Astrocyte (in vitro differentiated cells and primary cell): ENCODE results near the gene ITPRIP. TPM values are rescaled to one million over a fixed set of nuclear protein-coding genes. Genes with fewer than 3 reads are reported as not detected.
A peak's percentile ranks its signal among the peaks of the same experiment; 100 is the strongest.

Experiments
- DNase-seq: peaks from one replicate; pipeline ENCODE4 v3.0.0-alpha.2; 2010; ENCODE audit warnings: low read depth
- FAIRE-seq: peaks from 2 replicates; lab custom pipeline; 2011; peaks lifted over from hg19 to GRCh38; lab: Jason Lieb, UNC
- H2AFZ ChIP-seq: 2 replicates; pipeline ENCODE4 v1.6.0; 2012; ENCODE audit warnings: low read depth, low read length, inconsistent platforms
- H3K27ac ChIP-seq: 2 replicates; pipeline ENCODE4 v1.5.1; 2011; ENCODE audit warnings: low read depth, low read length, inconsistent platforms
- H3K27me3 ChIP-seq: 2 replicates; pipeline ENCODE4 v1.6.0; 2011; ENCODE audit warnings: low read length, inconsistent platforms; ENCODE audit not compliant: insufficient read depth
- H3K36me3 ChIP-seq: 2 replicates; pipeline ENCODE4 v1.5.1; 2011; ENCODE audit warnings: low read length, inconsistent platforms; ENCODE audit not compliant: insufficient read depth
- H3K4me1 ChIP-seq: 2 replicates; pipeline ENCODE4 v1.5.1; 2011; ENCODE audit warnings: low read length, inconsistent platforms; ENCODE audit not compliant: insufficient read depth
- H3K4me2 ChIP-seq: 2 replicates; pipeline ENCODE4 v1.6.0; 2012; ENCODE audit warnings: low read length, inconsistent platforms
- H3K4me3 ChIP-seq: 2 replicates; pipeline ENCODE4 v1.5.1; 2011; ENCODE audit warnings: low read depth, mild to moderate bottlenecking, low read length, inconsistent platforms; ENCODE audit not compliant: insufficient read depth
- H3K79me2 ChIP-seq: 2 replicates; pipeline ENCODE4 v1.6.0; 2012; ENCODE audit warnings: mild to moderate bottlenecking, low read length, inconsistent platforms; ENCODE audit not compliant: insufficient read depth
- H3K9ac ChIP-seq: 2 replicates; pipeline ENCODE4 v1.6.0; 2012; ENCODE audit warnings: mild to moderate bottlenecking, low read length, inconsistent platforms
- H3K9me3 ChIP-seq: 2 replicates; pipeline ENCODE4 v1.5.1; 2012; ENCODE audit warnings: low read depth, mild to moderate bottlenecking, low read length, inconsistent platforms; ENCODE audit not compliant: insufficient read depth
- H4K20me1 ChIP-seq: 2 replicates; pipeline ENCODE4 v1.6.0; 2012; ENCODE audit warnings: low read length, inconsistent platforms; ENCODE audit not compliant: insufficient read depth
- H3K27ac Mint-ChIP-seq: one replicate; pipeline ENCODE4 v1.8.0; 2021; ENCODE audit warnings: mild to moderate bottlenecking, mixed read lengths; ENCODE audit not compliant: unreplicated experiment
- H3K27me3 Mint-ChIP-seq: one replicate; pipeline ENCODE4 v1.8.0; 2021; ENCODE audit warnings: low read depth, mixed read lengths; ENCODE audit not compliant: unreplicated experiment
- H3K36me3 Mint-ChIP-seq: one replicate; pipeline ENCODE4 v1.8.0; 2021; ENCODE audit warnings: low read depth, mixed read lengths; ENCODE audit not compliant: unreplicated experiment
- H3K4me1 Mint-ChIP-seq: one replicate; pipeline ENCODE4 v1.8.0; 2021; ENCODE audit warnings: low read depth, mixed read lengths; ENCODE audit not compliant: unreplicated experiment
- H3K4me3 Mint-ChIP-seq: one replicate; pipeline ENCODE4 v1.8.0; 2021; ENCODE audit warnings: mild to moderate bottlenecking, moderate library complexity, mixed read lengths; ENCODE audit not compliant: unreplicated experiment
- H3K9me3 Mint-ChIP-seq: one replicate; pipeline ENCODE4 v1.8.0; 2021; ENCODE audit warnings: mild to moderate bottlenecking, mixed read lengths; ENCODE audit not compliant: unreplicated experiment
- EZH2 ChIP-seq: IDR thresholded peaks from 2 replicates; pipeline ENCODE4 v1.6.1; 2012; ENCODE audit warnings: mild to moderate bottlenecking, low read length, inconsistent platforms; ENCODE audit not compliant: insufficient read depth
- total RNA-seq: library from RNA; stranded (reverse); gene quantifications from 2 replicates; pipeline ENCODE4 v1.2.1, GENCODE V29; 2021
- TF ChIP-seq, protein P1 (sequence below): IDR thresholded peaks from 2 replicates; pipeline ENCODE4 v1.5.1; 2011; ENCODE audit warnings: low read depth, mild to moderate bottlenecking, inconsistent platforms, low read length, moderate library complexity; ENCODE audit not compliant: insufficient read depth

ITPRIP gene
- total RNA-seq, 1 donor from 2014 or later = 21.9 TPM

DNA sequence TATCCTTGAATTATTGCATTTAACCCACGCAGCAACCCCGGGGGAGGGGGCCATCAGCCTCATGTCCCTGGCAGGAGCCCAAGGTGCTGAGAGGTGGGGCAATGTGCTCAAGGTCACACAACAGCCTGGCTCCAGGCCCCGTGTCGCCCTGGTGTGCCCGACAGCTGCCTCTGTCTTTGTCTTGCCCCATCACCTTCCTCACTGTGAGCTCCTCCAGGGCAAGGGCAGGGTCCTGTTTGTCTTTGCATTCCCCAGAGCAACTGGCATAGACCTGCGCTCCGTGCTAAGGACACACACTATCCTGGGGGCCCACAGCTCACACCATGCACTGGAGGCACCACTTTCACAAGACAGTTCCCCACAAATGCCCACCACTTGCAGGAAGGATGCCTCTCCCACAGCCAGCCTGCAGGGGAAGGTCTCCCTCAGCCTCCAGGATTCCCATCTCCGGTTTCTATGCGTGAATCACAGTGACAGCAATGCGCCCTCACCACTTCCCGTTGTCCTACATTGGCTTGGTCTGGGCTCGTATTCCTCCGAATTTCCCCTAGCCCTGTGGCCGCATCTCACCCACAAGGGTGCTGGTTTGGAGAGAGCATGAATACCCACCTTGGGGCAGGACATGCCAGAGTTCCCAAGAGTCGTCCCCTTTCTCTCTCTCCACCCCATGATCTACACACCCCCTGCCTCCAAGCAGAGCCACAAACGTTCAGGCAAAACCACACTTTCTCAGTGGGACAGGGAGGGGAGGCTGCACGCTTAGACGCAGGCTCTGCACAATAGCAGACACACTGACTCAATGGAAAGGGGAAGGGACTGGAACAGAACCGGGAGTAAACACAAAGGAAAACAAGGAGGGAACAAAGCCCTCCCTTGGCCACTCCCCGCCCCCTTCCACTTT, 10.3 kb downstream of the ITPRIP start:
- Mint-ChIP-seq H3K27me3 (no peaks in the 10 kb centered on the region), H3K9me3 (peaks cover 2% of the 10 kb centered on the region), H3K4me1 (peaks cover 70% of the 10 kb centered on the region), H3K27ac (peak overlapping the region; percentile 98), H3K36me3 (peaks cover 4% of the 10 kb centered on the region), H3K4me3 (peak overlapping the region; percentile 81)
- FAIRE-seq (peak; percentile 45), DNase-seq (peak; percentile 87)
- Histone ChIP-seq H4K20me1 (peaks cover 84% of the 10 kb centered on the region), H3K27ac (peak overlapping the region; percentile 99), H3K4me1 (peaks cover 75% of the 10 kb centered on the region), H3K79me2 (peaks cover 92% of the 10 kb centered on the region), H2AFZ (no peak overlapping the region), H3K27me3 (no peaks in the 10 kb centered on the region), H3K9ac (peak overlapping the region; percentile 95), H3K9me3 (no peaks in the 10 kb centered on the region), H3K4me3 (peak overlapping the region; percentile 42), H3K4me2 (peak overlapping the region; percentile 87), H3K36me3 (peaks cover 5% of the 10 kb centered on the region)
- TF ChIP-seq EZH2 = no peak
- TF ChIP-seq, protein P1, sequence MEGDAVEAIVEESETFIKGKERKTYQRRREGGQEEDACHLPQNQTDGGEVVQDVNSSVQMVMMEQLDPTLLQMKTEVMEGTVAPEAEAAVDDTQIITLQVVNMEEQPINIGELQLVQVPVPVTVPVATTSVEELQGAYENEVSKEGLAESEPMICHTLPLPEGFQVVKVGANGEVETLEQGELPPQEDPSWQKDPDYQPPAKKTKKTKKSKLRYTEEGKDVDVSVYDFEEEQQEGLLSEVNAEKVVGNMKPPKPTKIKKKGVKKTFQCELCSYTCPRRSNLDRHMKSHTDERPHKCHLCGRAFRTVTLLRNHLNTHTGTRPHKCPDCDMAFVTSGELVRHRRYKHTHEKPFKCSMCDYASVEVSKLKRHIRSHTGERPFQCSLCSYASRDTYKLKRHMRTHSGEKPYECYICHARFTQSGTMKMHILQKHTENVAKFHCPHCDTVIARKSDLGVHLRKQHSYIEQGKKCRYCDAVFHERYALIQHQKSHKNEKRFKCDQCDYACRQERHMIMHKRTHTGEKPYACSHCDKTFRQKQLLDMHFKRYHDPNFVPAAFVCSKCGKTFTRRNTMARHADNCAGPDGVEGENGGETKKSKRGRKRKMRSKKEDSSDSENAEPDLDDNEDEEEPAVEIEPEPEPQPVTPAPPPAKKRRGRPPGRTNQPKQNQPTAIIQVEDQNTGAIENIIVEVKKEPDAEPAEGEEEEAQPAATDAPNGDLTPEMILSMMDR = no peak

DNA sequence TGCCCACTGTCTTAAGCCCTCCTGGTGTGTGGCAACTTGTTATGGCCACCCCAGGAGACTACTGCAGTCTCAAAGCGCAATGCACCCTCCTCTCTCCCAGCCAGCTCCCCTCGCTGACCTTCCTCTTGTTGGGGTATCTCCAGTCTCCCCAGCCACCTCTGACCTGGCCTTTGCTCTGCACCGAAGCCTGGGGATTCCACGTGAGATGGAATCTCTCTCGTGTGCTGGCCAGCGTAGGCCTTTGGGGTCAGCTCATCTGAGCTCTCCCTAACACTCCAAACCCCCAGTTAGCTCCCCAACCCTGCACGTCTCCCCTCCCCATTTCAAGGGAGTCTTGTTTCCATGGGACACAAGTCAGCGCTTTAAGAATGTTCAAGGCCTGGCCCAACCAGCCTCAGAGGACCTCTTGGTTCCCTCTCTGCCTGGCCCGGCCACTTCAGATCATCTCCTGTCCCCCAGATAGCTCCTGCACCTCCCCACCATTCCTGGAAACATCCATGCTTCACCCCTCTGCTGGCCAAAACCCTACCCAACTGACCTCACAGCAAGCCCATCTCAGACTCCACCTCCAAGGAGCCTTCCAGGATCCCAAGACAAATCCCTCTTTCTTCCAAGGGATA, 11.2 kb downstream of the ITPRIP start:
- Histone ChIP-seq H3K27me3 (no peaks in the 10 kb centered on the region), H3K4me3 (no peak overlapping the region), H3K9ac (peak overlapping the region; percentile 95), H3K79me2 (peaks cover 92% of the 10 kb centered on the region), H3K9me3 (no peaks in the 10 kb centered on the region), H3K36me3 (no peaks in the 10 kb centered on the region), H4K20me1 (peaks cover 84% of the 10 kb centered on the region), H2AFZ (no peak overlapping the region), H3K27ac (peak overlapping the region; percentile 99), H3K4me1 (peaks cover 69% of the 10 kb centered on the region), H3K4me2 (peak overlapping the region; percentile 87)
- no peak for TF ChIP-seq EZH2
- TF ChIP-seq, protein P1 = no peak
- DNase-seq (no peak), FAIRE-seq (no peak)
- H3K36me3 Mint-ChIP-seq = peaks cover 4% of the 10 kb centered on the region
- H3K27ac Mint-ChIP-seq = peak overlapping the region; percentile 62
- peaks cover 65% of the 10 kb centered on the region for H3K4me1 Mint-ChIP-seq
- no peaks in the 10 kb centered on the region for H3K27me3 Mint-ChIP-seq
- peaks cover 2% of the 10 kb centered on the region for H3K9me3 Mint-ChIP-seq
- peak overlapping the region; percentile 74 for H3K4me3 Mint-ChIP-seq
